ENCODE data around the gene ARHGAP8.

DNA sequence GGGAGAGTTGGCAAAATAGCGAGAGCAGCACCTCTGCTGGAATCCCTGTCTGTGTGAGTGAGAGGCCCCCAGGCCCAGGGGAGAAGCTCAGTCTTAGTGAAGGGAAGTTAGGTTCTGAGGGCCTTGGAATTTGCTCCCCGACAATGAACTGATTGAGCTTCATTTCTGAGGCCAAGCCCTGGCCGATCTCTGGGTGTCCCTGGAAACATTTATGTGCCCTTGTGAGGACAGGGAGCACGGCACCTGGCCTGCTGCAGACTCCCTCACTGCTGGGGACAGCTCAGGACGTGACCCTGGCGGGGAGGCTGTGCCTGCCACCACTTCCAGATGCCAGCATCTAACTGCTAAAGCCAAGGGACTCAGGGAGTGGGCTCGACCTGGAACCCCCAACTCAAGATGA, 52.0 kb downstream of the ARHGAP8 start:
- no peak for TF ChIP-seq EZH2phosphoT487 (IDR thresholded peaks at IDR 0.05; ENCODE audit: low read depth, severe bottlenecking, unreplicated experiment)
- TF ChIP-seq, protein P1, sequence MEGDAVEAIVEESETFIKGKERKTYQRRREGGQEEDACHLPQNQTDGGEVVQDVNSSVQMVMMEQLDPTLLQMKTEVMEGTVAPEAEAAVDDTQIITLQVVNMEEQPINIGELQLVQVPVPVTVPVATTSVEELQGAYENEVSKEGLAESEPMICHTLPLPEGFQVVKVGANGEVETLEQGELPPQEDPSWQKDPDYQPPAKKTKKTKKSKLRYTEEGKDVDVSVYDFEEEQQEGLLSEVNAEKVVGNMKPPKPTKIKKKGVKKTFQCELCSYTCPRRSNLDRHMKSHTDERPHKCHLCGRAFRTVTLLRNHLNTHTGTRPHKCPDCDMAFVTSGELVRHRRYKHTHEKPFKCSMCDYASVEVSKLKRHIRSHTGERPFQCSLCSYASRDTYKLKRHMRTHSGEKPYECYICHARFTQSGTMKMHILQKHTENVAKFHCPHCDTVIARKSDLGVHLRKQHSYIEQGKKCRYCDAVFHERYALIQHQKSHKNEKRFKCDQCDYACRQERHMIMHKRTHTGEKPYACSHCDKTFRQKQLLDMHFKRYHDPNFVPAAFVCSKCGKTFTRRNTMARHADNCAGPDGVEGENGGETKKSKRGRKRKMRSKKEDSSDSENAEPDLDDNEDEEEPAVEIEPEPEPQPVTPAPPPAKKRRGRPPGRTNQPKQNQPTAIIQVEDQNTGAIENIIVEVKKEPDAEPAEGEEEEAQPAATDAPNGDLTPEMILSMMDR (IDR thresholded peaks at IDR 0.05; ENCODE audit: poor library complexity), result no peak

Measured in hepatocyte (in vitro differentiated cells).